H1 (cell line): ENCODE results near the gene KRT84. TPM values are rescaled to one million over a fixed set of nuclear protein-coding genes. Genes with fewer than 3 reads are reported as not detected.

ENCODE experiments used
- ATF2 ChIP-seq: IDR thresholded peaks from 2 replicates; pipeline ENCODE4 v1.6.1; 2012; ENCODE audit warnings: low read length, inconsistent platforms
- EP300 ChIP-seq, 2 experiments: IDR thresholded peaks; 1 replicate in 1 of 2; 2 replicates in 1 of 2; pipeline ENCODE4 v1.6.1; 2011 to 2012; ENCODE audit warnings: low read depth in 2 of 2, low read length in 2 of 2, mild to moderate bottlenecking in 2 of 2, borderline replicate concordance in 1 of 2, inconsistent platforms in 1 of 2, moderate library complexity in 1 of 2
- HDAC6 ChIP-seq: IDR thresholded peaks from one replicate; pipeline ENCODE4 v1.7.1; 2012; ENCODE audit warnings: low read depth, mild to moderate bottlenecking, inconsistent platforms, low read length, moderate library complexity
- TBP ChIP-seq: IDR thresholded peaks from 2 replicates; pipeline ENCODE4 v1.6.1; 2011; ENCODE audit warnings: low read depth, low read length, improper control_type of control experiment
- TEAD4 ChIP-seq: IDR thresholded peaks from 2 replicates; pipeline ENCODE4 v1.6.1; 2012; ENCODE audit warnings: low read depth, low read length, inconsistent platforms, mixed read lengths
- ZNF274 ChIP-seq: IDR thresholded peaks from 2 replicates; pipeline ENCODE4 v1.7.0; 2012; ENCODE audit warnings: low read length, borderline replicate concordance; ENCODE audit errors: extremely low read depth
- polyA plus RNA-seq, 7 experiments: library from polyadenylated mRNA; depleted of rRNA in 3 of 7; stranded (reverse) in 5 of 7; unstranded in 2 of 7; fragments of >200 nt in 5 of 7; fragments of 200-250 nt in 2 of 7; gene quantifications; 1 replicate in 5 of 7; 2 replicates in 1 of 7; 4 replicates in 1 of 7; pipeline versions ENCODE4 v1.2.1 to v1.2.3, GENCODE V29; 2011 to 2013; ENCODE audit warnings: missing spikeins in 2 of 7, mixed read lengths in 2 of 7
- total RNA-seq: library from RNA; stranded (reverse); fragmentation: NEBNext Ultra II Directional; extraction: Animal tissue kit (Norgen Biotek cat#: 25700); gene quantifications from 2 replicates; pipeline ENCODE4 v1.2.1, GENCODE V29; 2021

Gene KRT84
- total and polyA plus RNA-seq, 2 of the 8 experiments (the other 6 are each of a cell fraction or from before 2014, with no cell fraction given): not detected

GRCh38 chr12:52336641-52337040, 48.8 kb downstream of the KRT84 start (continued):
- TF ChIP-seq ATF2 (no peak), HDAC6 (no peak), EP300 (IDR thresholded peaks at IDR 0.05; ENCODE audit: borderline replicate concordance in 1 of 2, low read depth in 2 of 2, low read length in 2 of 2) (no peak), TBP (no peak), TEAD4 (no peak), ZNF274 (no peak)
